Osteoblast (primary cell): Measurements from ENCODE around the gene ULK2. TPM values are rescaled to one million over a fixed set of nuclear protein-coding genes. Genes with fewer than 3 reads are reported as not detected.

Experiments used
- DNase-seq: peaks from one replicate; pipeline ENCODE4 v3.0.0; 2011; ENCODE audit warnings: low spot score, mixed read lengths; ENCODE audit not compliant: insufficient read length; ENCODE audit errors: missing footprints
- H2AFZ ChIP-seq: 2 replicates; pipeline ENCODE4 v1.6.0; 2011; ENCODE audit warnings: mild to moderate bottlenecking, low read length
- H3K27ac ChIP-seq: 2 replicates; pipeline ENCODE4 v1.5.1; 2011; ENCODE audit warnings: mild to moderate bottlenecking, low read depth, low read length, moderate library complexity
- H3K27me3 ChIP-seq: 2 replicates; pipeline ENCODE4 v1.6.0; 2012; ENCODE audit warnings: mild to moderate bottlenecking, control low read depth, inconsistent platforms, low read length, moderate library complexity; ENCODE audit not compliant: insufficient read depth
- H3K36me3 ChIP-seq: 2 replicates; pipeline ENCODE4 v1.5.1; 2011; ENCODE audit warnings: mild to moderate bottlenecking, low read length, control low read depth, moderate library complexity; ENCODE audit not compliant: insufficient read depth
- H3K4me1 ChIP-seq: 2 replicates; pipeline ENCODE4 v1.5.1; 2011; ENCODE audit warnings: mild to moderate bottlenecking, low read length, control low read depth, moderate library complexity; ENCODE audit not compliant: insufficient read depth
- H3K4me2 ChIP-seq: 2 replicates; pipeline ENCODE4 v1.6.0; 2011; ENCODE audit warnings: mild to moderate bottlenecking, low read length; ENCODE audit not compliant: insufficient read depth
- H3K4me3 ChIP-seq: fragments of 200-600 bp; sonication (generic); 3 replicates; pipeline ENCODE4 v1.5.1; 2012; ENCODE audit warnings: mild to moderate bottlenecking, low read length, inconsistent platforms; ENCODE audit not compliant: insufficient read depth
- H3K79me2 ChIP-seq: 2 replicates; pipeline ENCODE4 v1.6.0; 2012; ENCODE audit warnings: mild to moderate bottlenecking, low read length, control low read depth, inconsistent platforms; ENCODE audit not compliant: insufficient read depth
- H3K9me3 ChIP-seq: 2 replicates; pipeline ENCODE4 v1.5.1; 2011; ENCODE audit warnings: low read depth, low read length, control low read depth
- H4K20me1 ChIP-seq: 2 replicates; pipeline ENCODE4 v1.6.0; 2012; ENCODE audit warnings: mild to moderate bottlenecking, low read length, control low read depth; ENCODE audit not compliant: insufficient read depth
- CTCF ChIP-seq: IDR thresholded peaks from 2 replicates; pipeline ENCODE4 v1.5.1; 2011; ENCODE audit warnings: mild to moderate bottlenecking, low read depth, low read length, moderate library complexity; ENCODE audit errors: extremely low read depth
- total RNA-seq: library from RNA; depleted of rRNA; stranded (reverse); fragments of >200 nt; gene quantifications from 2 replicates; pipeline ENCODE4 v1.2.3, GENCODE V29; 2012

ULK2 gene
- total RNA-seq, 1 donor: 27.5 TPM

- Histone ChIP-seq H3K36me3 (peaks cover 23% of the 10 kb centered on the region), H4K20me1 (no peaks in the 10 kb centered on the region), H3K4me1 (peaks cover 24% of the 10 kb centered on the region), H2AFZ (no peak overlapping the region), H3K79me2 (no peaks in the 10 kb centered on the region), H3K9me3 (no peaks in the 10 kb centered on the region), H3K4me3 (no peak overlapping the region), H3K27me3 (no peaks in the 10 kb centered on the region), H3K4me2 (no peak overlapping the region), H3K27ac (no peak overlapping the region)
- no peak for TF ChIP-seq CTCF
- DNase-seq: no peak
Measured at GRCh38 chr17:19905502-19905901, 37.8 kb upstream of the ULK2 start.

GRCh38 chr17:19904924-19905323, 37.2 kb upstream of the ULK2 start:
- Histone ChIP-seq H3K4me1 (peaks cover 24% of the 10 kb centered on the region), H4K20me1 (no peaks in the 10 kb centered on the region), H3K4me2 (no peak overlapping the region), H3K27me3 (no peaks in the 10 kb centered on the region), H3K27ac (no peak overlapping the region), H3K79me2 (no peaks in the 10 kb centered on the region), H3K36me3 (peaks cover 23% of the 10 kb centered on the region), H3K4me3 (no peak overlapping the region), H3K9me3 (no peaks in the 10 kb centered on the region), H2AFZ (no peak overlapping the region)
- no peak for DNase-seq
- no peak for TF ChIP-seq CTCF

GRCh38 chr17:19904412-19904811, 36.7 kb upstream of the ULK2 start:
- H3K9me3 ChIP-seq: no peaks in the 10 kb centered on the region
- peak overlapping the region; percentile 26 for H3K4me2 ChIP-seq
- DNase-seq: peak; percentile 70
- H3K4me3 ChIP-seq: no peak overlapping the region
- peaks cover 28% of the 10 kb centered on the region for H3K36me3 ChIP-seq
- peaks cover 24% of the 10 kb centered on the region for H3K4me1 ChIP-seq
- peak overlapping the region; percentile 57 for H3K27ac ChIP-seq
- H2AFZ ChIP-seq: no peak overlapping the region
- H3K79me2 ChIP-seq: no peaks in the 10 kb centered on the region
- H4K20me1 ChIP-seq: no peaks in the 10 kb centered on the region
- TF ChIP-seq CTCF: no peak
- H3K27me3 ChIP-seq: no peaks in the 10 kb centered on the region

- Histone ChIP-seq H2AFZ (no peak overlapping the region), H3K36me3 (peaks cover 19% of the 10 kb centered on the region), H3K4me3 (no peak overlapping the region), H3K79me2 (no peaks in the 10 kb centered on the region), H4K20me1 (no peaks in the 10 kb centered on the region), H3K4me2 (no peak overlapping the region), H3K27me3 (no peaks in the 10 kb centered on the region), H3K4me1 (peaks cover 36% of the 10 kb centered on the region), H3K9me3 (no peaks in the 10 kb centered on the region), H3K27ac (no peak overlapping the region)
- no peak for TF ChIP-seq CTCF
- no peak for DNase-seq
Measured at GRCh38 chr17:19900809-19901208, 33.1 kb upstream of the ULK2 start.
